Activated CD8-positive, alpha-beta memory T cell treated with anti-CD3 and anti-CD28 coated beads, Interleukin-2, amount 10 ng/mL, durations not matched to agents 7 days and 5 days (primary cell): ENCODE data around the gene MRPL40. TPM values are rescaled to one million over a fixed set of nuclear protein-coding genes. Genes with fewer than 3 reads are reported as not detected.

Experiments used
- ATAC-seq: fragments of 150-1000 bp; cut with Tn5 transposase; one replicate; pipeline ENCODE4 v1.10.0; 2021; ENCODE audit warnings: moderate library complexity
- CTCF ChIA-PET: fragments of 350-600 bp; sonication (Branson Sonifier 250); formaldehyde crosslinking; loops from one replicate; lab custom pipeline; 2021; ENCODE audit warnings: antibody characterized with exemption; lab: Charles Lee
- DNase-seq: peaks from one replicate; pipeline ENCODE4 v3.0.0-alpha.2; 2020
- H3K27ac Mint-ChIP-seq: one replicate; pipeline ENCODE4 v1.8.0; 2021; ENCODE audit warnings: mild to moderate bottlenecking, mixed read lengths
- H3K27me3 Mint-ChIP-seq: one replicate; pipeline ENCODE4 v1.8.0; 2021; ENCODE audit warnings: mixed read lengths
- H3K36me3 Mint-ChIP-seq: one replicate; pipeline ENCODE4 v1.8.0; 2021; ENCODE audit warnings: mild to moderate bottlenecking, mixed read lengths
- H3K4me1 Mint-ChIP-seq: one replicate; pipeline ENCODE4 v1.8.0; 2021; ENCODE audit warnings: mixed read lengths
- H3K4me3 Mint-ChIP-seq: one replicate; pipeline ENCODE4 v1.8.0; 2021; ENCODE audit warnings: mild to moderate bottlenecking, moderate library complexity, mixed read lengths
- H3K9me3 Mint-ChIP-seq: one replicate; pipeline ENCODE4 v1.8.0; 2022; ENCODE audit warnings: low read depth, mixed read lengths
- total RNA-seq, 2 experiments: library from RNA; stranded (reverse); gene quantifications; one replicate each; pipeline ENCODE4 v1.2.3, GENCODE V29; 2021

MRPL40 gene
- total RNA-seq, 2 experiments from 2014 or later, result 27.0 to 32.4 TPM

DNA sequence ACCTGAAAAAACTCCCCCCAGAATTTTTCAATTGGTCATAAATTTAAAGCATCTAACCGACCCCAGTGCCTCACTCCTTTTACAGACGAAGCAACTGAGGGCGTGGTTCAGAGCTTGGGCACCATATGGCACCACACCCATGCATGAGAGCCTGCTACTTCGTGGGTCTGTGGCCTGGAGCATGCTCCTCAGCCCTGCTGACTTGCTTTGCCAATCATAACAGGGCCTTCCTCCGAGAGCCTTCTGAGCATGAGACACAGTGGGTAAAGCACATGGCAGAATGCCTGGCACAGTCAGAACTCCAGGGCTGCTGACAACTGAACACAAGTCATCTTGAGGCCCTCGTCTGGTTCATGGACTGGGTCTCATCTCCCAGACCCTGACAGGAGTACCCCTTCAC lies 34.1 kb upstream of the MRPL40 start:
- Mint-ChIP-seq H3K4me1 (no peaks in the 10 kb centered on the region), H3K27ac (no peak overlapping the region), H3K36me3 (peaks cover 41% of the 10 kb centered on the region), H3K27me3 (no peaks in the 10 kb centered on the region), H3K9me3 (no peaks in the 10 kb centered on the region), H3K4me3 (no peak overlapping the region)
- ATAC-seq, result no peak
- DNase-seq, result no peak
- CTCF ChIA-PET, result no interaction called here

DNA sequence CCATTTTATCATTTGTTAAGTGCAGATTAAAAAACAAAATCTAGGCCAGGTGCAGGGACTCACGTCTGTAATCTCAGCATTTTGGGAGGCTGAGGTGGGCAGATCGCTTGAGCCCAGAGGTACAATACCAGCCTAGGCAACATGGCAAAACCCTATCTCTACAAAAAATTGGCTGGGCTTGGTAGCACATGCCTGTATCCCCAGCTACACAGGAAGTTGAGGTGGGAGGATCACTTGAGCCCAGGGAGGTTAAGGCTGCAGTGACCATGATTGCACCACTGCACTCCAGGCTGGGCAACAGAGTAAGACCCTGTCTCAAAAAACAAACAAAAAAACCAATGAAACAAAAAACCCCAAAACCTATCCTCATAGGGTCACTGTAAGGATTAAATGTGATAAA lies 33.7 kb upstream of the MRPL40 start:
- Mint-ChIP-seq H3K4me1 (no peaks in the 10 kb centered on the region), H3K9me3 (no peaks in the 10 kb centered on the region), H3K27ac (no peak overlapping the region), H3K36me3 (peaks cover 38% of the 10 kb centered on the region), H3K27me3 (no peaks in the 10 kb centered on the region), H3K4me3 (no peak overlapping the region)
- ATAC-seq (no peak), DNase-seq (no peak)
- CTCF ChIA-PET, result no interaction called here

DNA sequence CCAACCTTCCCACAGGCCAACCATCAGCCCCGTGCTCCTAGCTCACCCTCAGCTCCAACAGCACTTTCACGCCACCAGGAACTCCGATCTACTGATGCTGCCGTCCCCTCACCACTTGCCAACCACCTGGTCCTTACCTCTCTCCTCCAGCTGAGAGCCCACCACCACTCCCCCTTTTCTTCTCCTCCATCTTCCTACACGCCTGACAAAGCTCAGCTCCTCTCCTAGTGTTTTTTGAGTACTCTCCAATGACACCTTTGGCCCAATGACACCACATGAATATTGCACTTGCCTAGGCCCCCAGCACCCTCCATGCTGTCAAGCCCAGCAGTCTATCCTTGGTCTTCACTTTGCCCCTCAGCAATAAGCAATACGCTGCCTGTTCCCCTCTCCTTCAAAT lies 31.5 kb upstream of the MRPL40 start:
- H3K27ac Mint-ChIP-seq, result no peak overlapping the region
- CTCF ChIA-PET, result no interaction called here
- peaks cover 43% of the 10 kb centered on the region for H3K36me3 Mint-ChIP-seq
- DNase-seq (no peak), ATAC-seq (no peak)
- no peaks in the 10 kb centered on the region for H3K9me3 Mint-ChIP-seq
- H3K4me3 Mint-ChIP-seq, result no peak overlapping the region
- no peaks in the 10 kb centered on the region for H3K27me3 Mint-ChIP-seq
- no peaks in the 10 kb centered on the region for H3K4me1 Mint-ChIP-seq

DNA sequence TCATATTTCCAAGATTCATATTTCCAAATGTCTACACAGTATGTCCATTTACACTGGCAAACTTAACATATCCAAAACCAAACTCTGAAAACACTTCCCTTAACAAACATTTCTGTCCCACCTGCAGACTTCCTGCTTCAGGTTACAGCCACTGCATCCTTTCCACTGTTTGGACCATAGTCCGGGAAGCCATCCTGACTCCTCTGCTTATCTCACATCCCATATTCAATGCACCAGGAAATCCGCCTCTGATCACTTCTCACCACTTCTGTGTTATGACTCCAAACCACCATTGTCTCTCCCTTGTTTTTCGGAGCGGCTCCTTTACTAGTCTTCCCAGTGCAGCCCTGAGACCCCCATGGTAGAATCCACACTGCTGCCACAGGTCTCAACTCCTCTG lies 30.9 kb upstream of the MRPL40 start:
- Mint-ChIP-seq H3K27ac (no peak overlapping the region), H3K9me3 (no peaks in the 10 kb centered on the region), H3K36me3 (peaks cover 46% of the 10 kb centered on the region), H3K4me1 (no peaks in the 10 kb centered on the region), H3K4me3 (no peak overlapping the region), H3K27me3 (no peaks in the 10 kb centered on the region)
- DNase-seq (no peak), ATAC-seq (no peak)
- CTCF ChIA-PET, result no interaction called here

DNA sequence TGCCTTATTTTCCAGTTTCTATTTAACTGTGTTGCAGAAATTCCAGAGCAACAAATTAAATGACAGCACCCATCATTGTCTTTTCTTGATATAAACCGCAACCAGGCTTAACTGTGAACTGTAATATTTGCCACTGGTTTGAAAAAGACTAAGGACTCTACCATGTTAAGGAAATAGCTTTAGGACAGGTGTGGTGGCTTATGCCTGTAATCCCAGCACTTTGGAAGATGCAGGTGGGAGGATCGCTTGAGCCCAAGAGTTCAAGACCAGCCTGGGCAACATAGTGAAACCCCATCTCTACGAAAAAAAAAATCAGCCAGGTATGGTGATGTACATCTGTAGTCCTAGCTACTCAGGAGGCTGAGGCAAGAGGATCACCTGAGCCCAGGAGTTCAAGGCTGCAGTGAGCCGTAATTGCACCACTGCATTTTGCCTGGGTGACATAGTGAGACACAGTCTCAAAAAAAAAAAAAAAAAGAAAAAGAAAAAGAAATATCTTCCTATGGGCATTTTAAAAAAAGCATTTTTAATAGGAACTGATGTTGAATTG lies 29.6 kb upstream of the MRPL40 start:
- ATAC-seq (no peak), DNase-seq (no peak)
- Mint-ChIP-seq H3K4me1 (no peaks in the 10 kb centered on the region), H3K9me3 (no peaks in the 10 kb centered on the region), H3K36me3 (peaks cover 47% of the 10 kb centered on the region), H3K4me3 (no peak overlapping the region), H3K27me3 (no peaks in the 10 kb centered on the region), H3K27ac (no peak overlapping the region)
- CTCF ChIA-PET, result no interaction called here

DNA sequence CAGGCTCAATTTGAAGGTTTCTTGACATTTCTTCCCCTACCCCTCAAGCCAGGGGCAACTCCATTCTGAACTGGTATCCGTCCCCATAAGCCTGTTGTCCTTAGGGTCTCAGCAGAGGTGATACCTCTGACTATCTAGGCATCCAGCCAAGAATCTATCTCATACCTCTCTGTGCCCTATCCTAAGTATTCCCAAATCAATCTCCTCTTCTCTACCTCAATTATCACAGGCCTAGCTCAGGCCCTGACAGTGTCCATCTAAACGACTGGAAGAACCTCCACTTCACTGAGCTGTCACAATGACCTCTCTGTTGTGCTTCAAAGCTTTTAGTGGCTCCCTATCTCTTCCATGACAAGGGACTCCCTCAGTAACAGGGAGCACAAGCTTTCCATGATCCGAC lies 27.7 kb upstream of the MRPL40 start:
- Mint-ChIP-seq H3K27me3 (no peaks in the 10 kb centered on the region), H3K27ac (no peak overlapping the region), H3K36me3 (peaks cover 48% of the 10 kb centered on the region), H3K4me3 (no peak overlapping the region), H3K9me3 (no peaks in the 10 kb centered on the region), H3K4me1 (no peaks in the 10 kb centered on the region)
- DNase-seq (no peak), ATAC-seq (no peak)
- CTCF ChIA-PET, result no interaction called here

DNA sequence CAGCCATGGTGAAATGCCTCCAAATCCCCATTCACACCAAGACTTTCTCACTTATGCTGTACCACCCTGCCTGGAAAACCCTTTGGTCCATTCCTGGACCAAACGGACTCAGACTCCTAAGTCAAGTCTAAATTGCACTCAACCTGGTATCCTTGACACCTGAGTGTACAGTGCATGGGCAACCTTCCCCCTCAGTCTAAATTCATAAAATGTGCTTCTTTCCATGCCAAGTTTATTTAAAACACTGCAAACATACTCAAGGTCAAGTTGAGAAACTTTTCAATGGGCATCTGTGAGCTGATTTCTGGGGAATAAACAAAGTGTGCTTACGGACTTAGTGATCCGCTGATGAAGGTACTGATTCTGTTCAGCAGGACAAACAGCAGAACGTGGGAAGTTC lies 27.2 kb upstream of the MRPL40 start:
- Mint-ChIP-seq H3K4me1 (no peaks in the 10 kb centered on the region), H3K36me3 (peaks cover 50% of the 10 kb centered on the region), H3K27me3 (no peaks in the 10 kb centered on the region), H3K27ac (no peak overlapping the region), H3K4me3 (no peak overlapping the region), H3K9me3 (no peaks in the 10 kb centered on the region)
- CTCF ChIA-PET, result no interaction called here
- no peak for DNase-seq
- no peak for ATAC-seq

DNA sequence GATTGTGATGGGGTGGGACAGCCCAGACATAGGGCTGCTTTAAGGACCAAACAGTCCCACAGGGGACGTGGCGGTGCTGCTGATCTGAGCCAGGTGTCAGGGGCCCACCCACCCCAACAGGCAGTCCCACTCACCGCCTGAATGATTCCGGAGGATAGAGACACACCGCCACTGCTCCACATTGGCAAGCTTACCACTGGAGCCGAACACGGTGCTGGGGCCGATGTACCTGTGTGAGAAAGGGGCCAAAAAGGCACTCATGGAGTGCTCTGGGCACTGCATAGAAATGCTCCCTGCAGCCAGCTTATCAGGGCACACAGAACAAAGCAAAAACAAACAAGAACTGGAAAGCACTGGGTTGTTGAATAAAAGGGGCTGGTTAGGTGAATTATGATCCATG lies 26.7 kb upstream of the MRPL40 start:
- Mint-ChIP-seq H3K27ac (no peak overlapping the region), H3K27me3 (no peaks in the 10 kb centered on the region), H3K4me3 (no peak overlapping the region), H3K9me3 (no peaks in the 10 kb centered on the region), H3K36me3 (peaks cover 52% of the 10 kb centered on the region), H3K4me1 (no peaks in the 10 kb centered on the region)
- no peak for DNase-seq
- CTCF ChIA-PET, result no interaction called here
- no peak for ATAC-seq

DNA sequence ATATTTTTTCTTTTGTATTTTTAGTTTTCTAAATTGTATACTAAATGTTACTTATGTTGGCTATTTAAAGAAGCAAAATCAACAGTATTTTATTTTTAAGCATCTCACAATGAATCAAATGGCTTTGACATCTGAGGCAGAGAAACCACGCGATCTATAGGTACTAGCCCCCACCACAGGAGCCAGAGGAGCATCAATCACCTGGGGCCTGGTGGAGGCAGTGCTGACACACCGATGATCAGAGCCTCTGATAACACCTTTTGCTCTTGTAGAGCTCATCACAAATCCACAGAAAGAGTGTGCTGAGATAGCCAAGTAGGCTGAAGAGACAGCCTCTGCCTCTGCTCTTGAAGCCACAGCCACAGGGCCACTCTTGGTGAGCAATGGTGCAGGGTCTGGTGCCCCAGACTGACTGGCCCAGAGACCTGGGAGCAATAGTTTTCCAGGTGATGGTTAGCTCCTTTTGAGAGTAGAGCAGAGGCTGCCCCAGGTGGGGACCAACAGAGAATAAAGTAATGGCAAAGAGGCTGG lies 26.0 kb upstream of the MRPL40 start:
- Mint-ChIP-seq H3K27ac (no peak overlapping the region), H3K4me3 (no peak overlapping the region), H3K4me1 (no peaks in the 10 kb centered on the region), H3K36me3 (peaks cover 48% of the 10 kb centered on the region), H3K27me3 (no peaks in the 10 kb centered on the region), H3K9me3 (no peaks in the 10 kb centered on the region)
- DNase-seq, result no peak
- peak; percentile 33 for ATAC-seq
- CTCF ChIA-PET, result no interaction called here

DNA sequence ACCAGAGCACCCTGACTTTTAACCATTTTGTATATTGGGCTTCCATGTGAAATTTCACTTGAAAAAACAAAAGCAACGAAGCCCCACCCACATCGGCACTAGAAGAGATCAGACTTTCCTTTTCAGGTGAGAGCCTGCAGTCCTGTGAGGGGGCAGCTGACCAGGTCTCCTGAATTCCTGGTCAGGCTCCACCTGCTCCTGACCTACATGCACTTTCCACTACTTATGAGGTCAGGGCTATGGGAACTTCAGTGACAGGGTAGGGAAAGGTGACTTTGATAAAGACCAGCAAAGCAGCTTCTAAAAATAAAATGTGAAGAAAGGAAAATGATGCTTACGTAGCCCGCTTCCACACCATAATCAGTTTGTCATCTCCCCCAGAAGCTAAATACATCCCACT lies 25.5 kb upstream of the MRPL40 start:
- H3K4me1 Mint-ChIP-seq, result no peaks in the 10 kb centered on the region
- H3K27ac Mint-ChIP-seq, result no peak overlapping the region
- DNase-seq (no peak), ATAC-seq (no peak)
- no peaks in the 10 kb centered on the region for H3K9me3 Mint-ChIP-seq
- CTCF ChIA-PET, result no interaction called here
- peaks cover 43% of the 10 kb centered on the region for H3K36me3 Mint-ChIP-seq
- no peak overlapping the region for H3K4me3 Mint-ChIP-seq
- H3K27me3 Mint-ChIP-seq, result no peaks in the 10 kb centered on the region

DNA sequence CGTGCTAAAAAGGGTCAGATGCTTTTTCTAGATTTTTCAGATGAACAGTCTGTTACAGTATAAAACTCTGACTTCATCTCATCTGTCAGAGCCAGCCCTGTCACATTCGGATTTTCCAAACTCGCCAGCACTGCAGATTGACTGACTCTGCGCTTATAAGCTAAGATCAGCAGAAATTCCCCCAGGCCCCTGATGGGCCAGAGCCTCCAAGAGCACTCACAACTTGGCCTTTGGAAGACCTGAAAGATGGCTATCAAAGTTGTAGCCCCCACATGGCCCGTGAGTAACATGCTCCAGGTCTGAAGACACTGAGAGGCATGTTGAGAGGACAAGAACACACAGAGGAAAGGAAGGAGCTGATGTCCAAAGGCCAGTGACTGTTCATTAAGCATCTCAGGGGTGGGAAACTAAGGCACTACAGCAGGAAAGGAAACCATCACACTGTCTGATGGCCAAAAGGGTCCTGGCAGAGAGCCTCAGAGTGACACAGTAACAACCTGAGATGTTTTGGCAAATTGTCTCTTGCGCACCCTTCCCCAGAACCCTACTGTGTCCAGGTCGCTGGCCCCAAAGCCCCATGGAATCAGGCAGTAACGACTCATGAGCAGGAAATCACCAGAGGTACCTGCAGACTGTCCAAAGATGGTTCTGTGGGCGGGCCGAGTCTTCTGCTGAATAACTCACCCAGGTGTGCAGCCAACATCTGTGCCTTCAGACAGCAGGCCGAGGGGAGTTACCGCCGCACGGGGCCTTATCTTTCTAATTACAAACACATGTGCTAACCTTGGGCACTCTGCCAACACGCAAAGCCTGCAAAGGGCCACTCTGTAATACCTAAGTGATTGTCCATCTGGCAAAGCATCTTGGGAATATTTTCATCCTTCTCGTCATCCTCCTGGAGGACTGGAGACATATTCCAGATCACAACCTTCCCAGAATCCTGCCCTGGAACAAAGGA lies 24.4 kb upstream of the MRPL40 start:
- Mint-ChIP-seq H3K36me3 (peaks cover 43% of the 10 kb centered on the region), H3K4me1 (peaks cover 5% of the 10 kb centered on the region), H3K27me3 (no peaks in the 10 kb centered on the region), H3K4me3 (no peak overlapping the region), H3K9me3 (no peaks in the 10 kb centered on the region), H3K27ac (no peak overlapping the region)
- DNase-seq (no peak), ATAC-seq (no peak)
- CTCF ChIA-PET, result no interaction called here

DNA sequence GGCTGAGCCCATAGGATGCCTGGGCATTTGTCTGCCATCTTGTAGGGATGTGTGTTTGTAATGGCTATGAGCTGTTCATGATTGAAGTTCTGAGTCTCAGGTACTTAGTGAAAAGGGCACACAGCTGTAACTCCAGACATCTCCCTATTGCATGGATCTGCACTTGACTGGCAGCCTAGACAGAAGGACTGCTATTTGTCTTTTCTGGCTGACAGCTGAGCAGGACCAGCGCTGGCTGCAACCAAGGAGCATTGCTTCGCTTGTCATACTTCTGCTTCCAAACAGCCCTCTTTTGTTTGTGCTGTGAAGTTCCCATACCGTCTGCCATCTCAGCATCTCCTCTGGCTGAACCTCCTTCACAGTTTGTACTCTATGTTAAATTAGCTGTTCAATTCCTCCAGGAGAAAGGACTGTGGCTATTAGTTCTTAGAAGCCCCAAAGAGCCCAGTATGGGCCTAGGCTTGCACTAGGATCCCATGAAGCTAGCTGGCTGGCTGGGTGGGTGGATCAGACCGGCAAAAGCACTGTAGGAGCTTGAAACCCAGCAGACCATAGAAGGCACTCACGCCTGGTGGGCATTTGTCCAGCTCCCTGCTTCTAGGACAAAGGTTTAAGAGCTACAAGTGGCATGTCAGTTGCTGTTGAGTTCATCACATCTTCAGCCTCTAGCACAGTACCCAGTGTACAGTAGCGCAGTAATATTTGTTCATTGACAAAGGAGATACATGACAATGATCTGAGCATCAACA lies 21.2 kb upstream of the MRPL40 start:
- CTCF ChIA-PET, result no interaction called here
- no peak overlapping the region for H3K4me3 Mint-ChIP-seq
- ATAC-seq, result no peak

DNA sequence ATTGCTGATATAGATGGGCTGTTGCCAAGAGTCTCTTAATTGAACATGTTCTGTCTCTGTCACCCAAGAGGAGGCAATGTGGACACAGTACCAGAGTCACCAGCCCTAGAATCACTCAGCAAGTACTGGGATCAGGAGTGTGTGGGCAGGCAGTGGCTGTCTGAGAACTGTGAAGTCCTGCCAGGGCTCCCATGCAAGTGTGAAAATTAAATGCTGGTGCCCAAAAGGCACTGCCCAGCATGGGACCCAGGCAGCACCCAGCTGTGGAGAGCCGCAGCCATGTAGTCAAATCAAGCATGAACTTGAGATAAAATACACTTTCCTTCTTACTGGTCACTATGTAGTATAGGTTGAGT lies 20.7 kb upstream of the MRPL40 start:
- ATAC-seq, result no peak
- peak overlapping the region; percentile 56 for H3K27ac Mint-ChIP-seq
- CTCF ChIA-PET, result no interaction called here
- peaks cover 31% of the 10 kb centered on the region for H3K36me3 Mint-ChIP-seq
- H3K9me3 Mint-ChIP-seq, result no peaks in the 10 kb centered on the region
- H3K27me3 Mint-ChIP-seq, result no peaks in the 10 kb centered on the region
- H3K4me3 Mint-ChIP-seq, result no peak overlapping the region
- no peak for DNase-seq
- peaks cover 15% of the 10 kb centered on the region for H3K4me1 Mint-ChIP-seq

More for the DNA sequence above, 21.2 kb upstream of the MRPL40 start:
- no peaks in the 10 kb centered on the region for H3K9me3 Mint-ChIP-seq
- peaks cover 15% of the 10 kb centered on the region for H3K4me1 Mint-ChIP-seq
- H3K27ac Mint-ChIP-seq, result no peak overlapping the region
- peaks cover 32% of the 10 kb centered on the region for H3K36me3 Mint-ChIP-seq
- no peak for DNase-seq
- H3K27me3 Mint-ChIP-seq, result no peaks in the 10 kb centered on the region
